ENCODE results near the gene DNAJC10. TPM values are rescaled to one million over a fixed set of nuclear protein-coding genes. Genes with fewer than 3 reads are reported as not detected.

DNAJC10 gene
- total and polyA plus RNA-seq, 9 of the 15 experiments (the other 6 are each of a cell fraction or from before 2014, with no cell fraction given), result 9.8 to 77.7 (median 57.3) TPM

- Histone ChIP-seq H3K9me3 (replicated peaks; ENCODE audit: control insufficient read depth, insufficient read depth, low read depth, low read length) (no peaks in the 10 kb centered on the region), H3K4me2 (ENCODE audit: insufficient read depth, low read length) (no peak overlapping the region), H3K9ac (ENCODE audit: insufficient read depth in 1 of 2, low read depth in 2 of 2, low read length in 2 of 2) (no peak overlapping the region), H3K4me1 (replicated peaks in 1 of 2; ENCODE audit: control insufficient read depth in 2 of 2, insufficient read depth in 2 of 2, low read length in 2 of 2) (no peaks in the 10 kb centered on the region), H4K20me1 (replicated peaks; ENCODE audit: control insufficient read depth, insufficient read depth, low read length) (no peaks in the 10 kb centered on the region), H3K9me1 (ENCODE audit: control insufficient read depth, insufficient read depth, low read length) (no peaks in the 10 kb centered on the region), H3K27ac (ENCODE audit: extremely low read depth, low read depth, low read length) (no peak overlapping the region), H3K36me3 (ENCODE audit: control insufficient read depth, insufficient read depth, low read length) (no peaks in the 10 kb centered on the region), H3K4me3 (no peak overlapping the region), H3K79me2 (ENCODE audit: control insufficient read depth, insufficient read depth, low read length) (no peaks in the 10 kb centered on the region), H2AFZ (ENCODE audit: low read depth, low read length) (no peak overlapping the region), H3K27me3 (ENCODE audit: control insufficient read depth in 2 of 2, insufficient read depth in 2 of 2, low read length in 2 of 2) (peaks cover 6 to 11% of the 10 kb centered on the region in 2 experiments; a peak in 2 of 5 replicates)
- in situ Hi-C loops (cut with MboI) (no loop called here), intact Hi-C loops (cut with micrococcal nuclease) (no loop called here)
- BruUV-seq (replicated peaks), result no TSS peak
- 0% methylated on average over 2 of the region's 2 CpGs for WGBS (ENCODE audit: insufficient coverage, low coverage, missing lambda C conversion rate)
- CTCF ChIA-PET (ENCODE audit: low intra/inter-chr PET ratio), result no interaction called here
- FAIRE-seq (no peak), DNase-seq (ENCODE audit: extremely low read depth in 1 of 4, low spot score in 3 of 4) (no peak), ATAC-seq (0 out of 3 replicates have a peak, but pooled peaks have one; percentile 22)
- TF ChIP-seq ZBTB40 (IDR thresholded peaks at IDR 0.05) (peak; percentile 92), ZBTB40 (CRISPR knock-in tag; IDR thresholded peaks at IDR 0.05) (peak; percentile 76), ZFP36 (IDR thresholded peaks at IDR 0.05; ENCODE audit: low read depth, low read length, partially characterized antibody) (no peak)
- POLR2A ChIA-PET, result interaction anchor here (1.0 kb wide), 1 partner anchor 10 kb away, joined by 7 read pairs; no protein-coding TSS in a partner anchor
Observed at GRCh38 chr2:182827182-182827879, 111.3 kb downstream of the DNAJC10 start.
